Measurements from ENCODE around the gene DYRK2. TPM values are rescaled to one million over a fixed set of nuclear protein-coding genes. Genes with fewer than 3 reads are reported as not detected.

Gene DYRK2
- total and polyA plus RNA-seq, 3 donors from 2014 or later = 14.6 to 18.4 (median 17.4) TPM

GRCh38 chr12:67659292-67659691 lies 10.7 kb downstream of the DYRK2 start:
- no peak overlapping the region for H3K27ac ChIP-seq
- intact Hi-C loops (cut with DNase I; ENCODE audit: low total_unique reads) = no loop called here
- 50 to 61% methylated on average over 4 of the region's 4 CpGs for WGBS, 2 donors
- no peaks in the 10 kb centered on the region for H3K9me3 ChIP-seq
- DNase-seq = no peak
- H3K4me1 ChIP-seq = no peaks in the 10 kb centered on the region
- H3K4me3 ChIP-seq = no peak overlapping the region
- H3K36me3 ChIP-seq (ENCODE audit: low read depth, missing control alignments) = no peaks in the 10 kb centered on the region
- TF ChIP-seq, protein P1, sequence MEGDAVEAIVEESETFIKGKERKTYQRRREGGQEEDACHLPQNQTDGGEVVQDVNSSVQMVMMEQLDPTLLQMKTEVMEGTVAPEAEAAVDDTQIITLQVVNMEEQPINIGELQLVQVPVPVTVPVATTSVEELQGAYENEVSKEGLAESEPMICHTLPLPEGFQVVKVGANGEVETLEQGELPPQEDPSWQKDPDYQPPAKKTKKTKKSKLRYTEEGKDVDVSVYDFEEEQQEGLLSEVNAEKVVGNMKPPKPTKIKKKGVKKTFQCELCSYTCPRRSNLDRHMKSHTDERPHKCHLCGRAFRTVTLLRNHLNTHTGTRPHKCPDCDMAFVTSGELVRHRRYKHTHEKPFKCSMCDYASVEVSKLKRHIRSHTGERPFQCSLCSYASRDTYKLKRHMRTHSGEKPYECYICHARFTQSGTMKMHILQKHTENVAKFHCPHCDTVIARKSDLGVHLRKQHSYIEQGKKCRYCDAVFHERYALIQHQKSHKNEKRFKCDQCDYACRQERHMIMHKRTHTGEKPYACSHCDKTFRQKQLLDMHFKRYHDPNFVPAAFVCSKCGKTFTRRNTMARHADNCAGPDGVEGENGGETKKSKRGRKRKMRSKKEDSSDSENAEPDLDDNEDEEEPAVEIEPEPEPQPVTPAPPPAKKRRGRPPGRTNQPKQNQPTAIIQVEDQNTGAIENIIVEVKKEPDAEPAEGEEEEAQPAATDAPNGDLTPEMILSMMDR (IDR thresholded peaks at IDR 0.05) = no peak
- no peak for TF ChIP-seq POLR2A (IDR thresholded peaks at IDR 0.05)
- no peaks in the 10 kb centered on the region for H3K27me3 ChIP-seq

DNA sequence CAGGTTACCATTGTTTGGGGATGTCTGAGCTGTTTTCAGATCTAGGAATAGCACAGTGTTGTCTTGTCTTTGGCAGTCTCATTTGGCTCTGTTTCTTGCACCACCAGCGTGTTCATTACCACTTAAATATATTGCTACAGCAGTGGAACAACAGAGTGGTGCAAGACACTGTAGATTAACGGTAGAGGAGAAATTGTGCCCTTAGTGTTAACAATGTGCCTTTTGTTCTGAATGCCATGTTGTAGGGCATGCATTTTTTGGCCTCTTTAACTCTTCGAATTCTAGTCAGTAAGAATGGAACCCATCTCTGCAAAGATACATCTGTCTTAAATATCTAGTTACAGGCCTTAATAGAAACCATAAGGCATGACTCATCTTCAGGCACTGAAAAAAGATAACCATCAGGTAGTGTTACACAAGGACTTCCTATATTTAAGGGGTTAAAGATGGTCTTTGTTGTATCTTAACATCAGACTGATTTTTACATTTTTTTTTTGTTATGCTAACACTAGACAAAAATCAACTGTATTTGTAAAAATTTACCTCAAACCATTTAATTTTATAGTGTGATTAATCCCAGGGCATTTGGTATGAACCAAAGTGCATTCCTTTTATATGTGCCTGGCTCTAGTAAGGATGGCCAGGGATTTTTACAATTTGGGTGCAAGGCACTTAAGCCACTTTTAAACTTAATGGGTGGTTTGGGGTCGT lies 12.9 kb downstream of the DYRK2 start:
- TF ChIP-seq, protein P1 (IDR thresholded peaks at IDR 0.05) = no peak
- no peak for TF ChIP-seq POLR2A (IDR thresholded peaks at IDR 0.05)
- Histone ChIP-seq H3K4me1 (peaks cover 10% of the 10 kb centered on the region), H3K27me3 (no peaks in the 10 kb centered on the region), H3K27ac (no peak overlapping the region), H3K9me3 (no peaks in the 10 kb centered on the region), H3K36me3 (ENCODE audit: low read depth, missing control alignments) (no peaks in the 10 kb centered on the region), H3K4me3 (no peak overlapping the region)
- DNase-seq = no peak
- WGBS, 2 donors = 49 to 66% methylated on average over 4 of the region's 4 CpGs
- intact Hi-C loops (cut with DNase I; ENCODE audit: low total_unique reads) = no loop called here

DNA sequence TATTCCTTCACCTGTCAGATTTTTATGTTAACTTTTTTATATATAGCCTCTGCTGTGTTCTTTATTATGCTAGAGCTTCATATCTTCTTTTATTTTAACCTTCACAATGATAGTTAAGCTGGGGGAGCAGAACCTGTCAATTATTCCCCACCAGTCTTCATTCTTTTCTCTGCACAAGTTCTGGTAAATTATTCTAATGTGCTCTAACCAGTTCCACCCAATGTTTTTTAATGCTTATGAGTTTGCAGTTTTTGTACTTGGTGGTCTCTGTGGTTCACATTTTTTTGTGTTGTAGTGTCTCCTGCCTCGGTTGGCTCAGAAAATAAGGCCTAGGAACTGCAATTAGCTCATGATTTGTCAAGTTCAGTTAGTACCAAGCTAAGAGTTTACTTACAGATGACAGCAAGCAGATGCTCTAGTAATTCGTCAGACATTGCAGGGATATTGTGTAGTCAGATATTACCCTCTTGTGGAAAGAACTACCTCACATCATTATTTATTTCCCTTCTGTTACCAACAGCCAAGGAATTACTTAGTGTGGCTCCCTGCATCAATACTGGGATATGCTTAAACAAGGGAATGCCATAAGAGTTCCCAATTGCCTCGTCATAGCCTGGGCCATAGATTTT lies 14.5 kb downstream of the DYRK2 start:
- Histone ChIP-seq H3K27ac (no peak overlapping the region), H3K27me3 (no peaks in the 10 kb centered on the region), H3K36me3 (ENCODE audit: low read depth, missing control alignments) (no peaks in the 10 kb centered on the region), H3K9me3 (no peaks in the 10 kb centered on the region), H3K4me1 (peaks cover 25% of the 10 kb centered on the region), H3K4me3 (no peak overlapping the region)
- 59 to 73% methylated on average over 3 of the region's 3 CpGs for WGBS, 2 donors
- no peak for DNase-seq
- no peak for TF ChIP-seq POLR2A (IDR thresholded peaks at IDR 0.05)
- TF ChIP-seq, protein P1 (IDR thresholded peaks at IDR 0.05) = no peak
- intact Hi-C loops (cut with DNase I; ENCODE audit: low total_unique reads) = no loop called here

DNA sequence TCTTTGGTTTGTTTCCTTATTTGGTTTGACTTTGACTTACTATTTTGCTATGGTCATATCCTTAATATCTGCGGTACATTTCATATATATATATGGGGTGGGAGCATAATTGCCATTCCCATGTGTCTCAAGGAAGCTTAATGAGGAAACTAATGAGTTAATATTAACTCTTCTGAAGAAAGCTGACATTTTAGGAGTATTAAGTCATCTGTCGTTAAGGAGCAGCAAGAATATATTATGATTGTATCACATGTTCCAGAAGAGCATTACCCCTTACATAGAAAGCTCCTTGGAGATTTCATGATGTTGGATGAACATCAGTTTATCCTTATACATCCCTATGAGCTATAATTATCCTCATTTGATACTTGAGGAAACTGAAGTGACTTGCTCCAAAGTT lies 15.6 kb downstream of the DYRK2 start:
- TF ChIP-seq, protein P1 (IDR thresholded peaks at IDR 0.05) = no peak
- TF ChIP-seq POLR2A (IDR thresholded peaks at IDR 0.05) = no peak
- intact Hi-C loops (cut with DNase I; ENCODE audit: low total_unique reads) = no loop called here
- Histone ChIP-seq H3K9me3 (no peaks in the 10 kb centered on the region), H3K36me3 (ENCODE audit: low read depth, missing control alignments) (no peaks in the 10 kb centered on the region), H3K27ac (no peak overlapping the region), H3K27me3 (no peaks in the 10 kb centered on the region), H3K4me3 (no peak overlapping the region), H3K4me1 (peaks cover 25% of the 10 kb centered on the region)
- DNase-seq = no peak
- WGBS, 2 donors = 73 to 76% methylated on average over 2 of the region's 2 CpGs
